ENCODE results near the gene TMEM191C. TPM values are rescaled to one million over a fixed set of nuclear protein-coding genes. Genes with fewer than 3 reads are reported as not detected.
"Not testable (repeated sequence)": the region's sequence is repeated elsewhere in the genome, so short reads cannot be mapped to it uniquely, and the experiment has no call there.

TMEM191C gene
- total RNA-seq, 1 donor from 2014 or later, result 1.8 TPM

DNA sequence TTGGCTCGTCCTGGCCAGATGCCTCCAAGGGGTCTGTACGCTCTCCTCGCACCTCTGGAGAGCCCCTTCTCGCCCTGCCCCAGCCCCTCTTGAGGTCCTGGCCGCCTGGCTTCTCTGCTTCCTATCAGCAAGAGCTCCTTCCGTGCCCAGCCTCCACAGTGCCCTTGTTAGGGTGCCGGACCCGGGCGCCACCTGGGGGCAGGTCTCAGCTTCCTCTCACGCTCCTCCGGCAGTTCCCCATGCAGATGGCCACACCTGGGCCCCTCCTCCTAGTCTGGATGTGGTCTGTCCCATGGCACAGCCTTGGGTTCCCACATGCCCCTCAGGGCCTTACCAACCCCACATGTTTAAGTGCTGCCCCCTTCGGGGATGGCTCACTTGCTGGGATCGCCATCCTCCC, 6.5 kb downstream of the TMEM191C start:
- not testable (repeated sequence) for DNase-seq

DNA sequence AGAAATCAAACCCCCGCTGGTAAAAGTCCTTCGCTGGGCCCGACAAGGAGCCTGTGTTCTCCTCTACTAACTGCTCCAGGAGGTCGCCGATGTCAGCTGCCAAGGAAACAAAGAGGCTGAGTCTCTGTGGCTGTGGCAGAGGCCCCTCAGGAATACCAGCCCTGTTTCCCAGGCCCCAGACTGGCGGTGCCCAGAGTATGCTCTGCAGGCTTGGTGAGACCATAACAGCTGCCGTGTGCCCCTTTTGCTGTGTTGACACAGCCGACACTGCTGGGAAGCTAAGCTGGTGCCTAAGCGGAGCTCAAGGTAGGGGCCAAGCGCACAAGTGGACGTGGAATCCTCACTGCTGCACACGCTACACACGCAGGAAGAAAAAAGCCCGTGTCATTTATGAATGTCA, 16.9 kb downstream of the TMEM191C start:
- not testable (repeated sequence) for DNase-seq

DNA sequence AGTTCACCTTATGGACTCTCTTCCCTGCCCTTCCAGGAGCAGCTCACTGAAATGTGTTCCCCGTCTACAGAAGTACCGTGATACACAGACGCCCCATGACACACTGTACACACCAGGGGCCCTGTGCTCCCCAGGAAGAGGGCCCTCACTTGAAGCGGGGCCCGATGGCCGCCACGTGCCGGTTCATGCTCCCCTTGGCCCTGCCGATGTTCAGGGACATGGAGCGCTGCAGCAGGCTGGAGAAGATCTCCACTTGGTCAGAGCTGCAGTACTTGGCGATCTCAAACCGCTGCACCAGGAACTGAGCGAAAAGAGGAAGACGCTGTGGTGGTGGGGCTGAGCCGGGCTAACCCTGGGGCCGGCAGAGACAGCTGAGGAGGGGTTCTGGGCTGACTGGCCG, 20.5 kb downstream of the TMEM191C start:
- DNase-seq, result not testable (repeated sequence)

DNA sequence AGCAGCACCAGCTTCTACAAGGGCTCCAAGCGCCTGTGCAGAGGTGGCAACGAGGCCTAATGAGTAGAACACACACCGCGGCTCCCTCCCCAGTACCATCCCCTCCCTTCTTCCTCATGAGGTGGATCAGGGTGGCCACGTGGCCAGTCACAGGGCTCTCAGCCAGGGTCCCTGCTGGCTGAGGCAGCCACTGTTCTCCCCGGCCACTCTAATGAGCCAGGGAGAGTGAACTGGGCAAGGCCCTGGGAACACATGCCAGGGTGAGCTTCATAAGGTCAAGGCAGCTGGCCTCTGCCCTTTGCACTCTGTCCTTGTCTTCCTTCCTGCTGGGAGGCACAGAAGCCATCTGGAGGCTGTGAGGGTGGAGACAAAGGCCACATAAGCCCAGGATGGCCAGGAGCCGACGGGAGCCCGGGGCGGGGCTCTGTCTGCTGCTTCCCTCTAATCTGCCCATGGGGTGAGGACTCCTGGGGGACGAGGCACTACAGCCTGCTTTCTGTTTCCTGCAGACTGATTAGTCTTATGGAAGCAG, 22.0 kb downstream of the TMEM191C start:
- not testable (repeated sequence) for DNase-seq

DNA sequence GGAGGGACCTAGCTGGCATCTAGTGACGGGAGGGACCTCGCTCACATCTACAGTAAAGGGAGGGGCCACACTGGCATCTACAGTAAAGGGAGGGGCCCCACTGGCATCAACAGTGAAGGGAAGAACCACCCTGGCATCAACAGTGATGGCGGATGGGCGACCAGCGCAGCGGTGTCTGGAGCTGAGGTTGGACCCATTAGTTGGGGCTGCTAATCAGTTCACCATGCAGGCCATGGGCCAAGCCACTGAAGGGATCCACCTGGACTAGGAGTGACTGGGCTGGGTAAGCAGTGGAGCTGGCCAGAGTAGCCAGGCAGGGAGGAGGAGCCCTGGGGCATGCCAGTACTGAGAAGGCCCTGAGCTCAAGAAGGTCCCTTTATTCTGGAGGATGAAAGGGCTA, 23.4 kb downstream of the TMEM191C start:
- DNase-seq, result not testable (repeated sequence)

DNA sequence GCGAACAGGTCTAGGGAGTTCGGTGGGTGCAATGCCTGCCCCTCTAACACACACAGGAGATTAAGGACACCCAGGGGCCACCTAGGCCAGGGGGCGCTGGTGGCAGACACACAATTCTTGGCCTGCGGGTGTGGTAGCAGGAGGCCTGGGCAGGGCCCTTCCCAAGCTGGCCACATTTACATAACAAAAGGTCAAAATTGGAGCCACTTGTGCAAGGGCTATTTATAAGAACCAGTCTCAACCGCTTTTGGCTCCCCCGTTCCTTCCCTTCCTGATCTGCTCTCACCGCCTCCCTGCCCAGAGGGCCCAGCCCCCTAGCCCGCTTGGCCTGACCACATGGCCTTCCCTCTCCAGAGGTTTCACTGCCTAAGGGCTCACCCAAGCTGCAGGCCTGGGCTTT, 25.1 kb downstream of the TMEM191C start:
- not testable (repeated sequence) for DNase-seq

DNA sequence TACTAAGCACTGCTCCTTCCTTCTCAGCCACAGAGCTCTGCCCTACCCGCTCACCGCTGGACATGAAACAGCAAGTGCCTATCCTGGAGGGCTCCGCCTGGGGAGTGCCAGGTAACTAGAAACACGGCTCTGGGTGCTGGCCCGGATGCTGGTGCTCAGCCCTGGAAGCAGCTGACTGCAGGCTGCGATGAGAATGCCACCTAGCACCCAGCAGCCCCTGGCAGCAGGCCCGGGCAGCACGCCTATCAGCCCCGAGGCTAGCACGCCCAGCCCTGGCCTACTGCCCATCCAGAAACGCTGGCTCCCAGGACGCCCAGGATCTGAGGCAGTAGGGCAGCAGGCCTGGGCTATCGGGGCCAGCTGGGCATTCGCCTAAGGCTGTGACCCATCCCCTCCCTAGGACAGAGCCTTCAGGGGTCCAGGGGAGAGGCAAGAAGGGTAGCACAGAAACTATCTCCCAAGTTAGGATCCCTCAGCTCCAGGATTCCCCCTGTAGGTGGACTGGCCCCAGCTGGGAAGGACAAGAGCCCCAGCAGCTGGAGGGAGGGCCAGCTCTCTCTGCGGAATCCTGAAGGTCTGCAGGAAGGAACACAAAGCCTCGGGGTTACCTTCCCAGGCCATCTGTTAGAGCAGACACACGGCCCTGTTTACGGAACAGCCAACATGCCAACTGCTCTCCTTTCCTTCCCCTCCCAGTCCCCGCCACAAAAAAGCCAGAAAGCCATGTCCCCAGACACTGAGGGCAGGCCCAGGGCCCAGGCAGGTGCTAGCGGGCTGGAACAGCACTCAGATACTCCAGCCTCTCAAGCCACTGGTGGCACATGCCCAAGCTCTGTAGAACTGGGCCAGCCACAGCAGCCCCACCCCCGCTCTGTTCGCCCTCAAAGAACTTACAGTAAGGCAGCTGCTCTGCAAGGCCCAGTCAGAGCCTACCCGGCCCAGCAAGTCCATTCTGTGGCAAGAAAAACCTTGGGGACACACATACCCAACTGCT, 26.9 kb downstream of the TMEM191C start:
- DNase-seq, result not testable (repeated sequence)

DNA sequence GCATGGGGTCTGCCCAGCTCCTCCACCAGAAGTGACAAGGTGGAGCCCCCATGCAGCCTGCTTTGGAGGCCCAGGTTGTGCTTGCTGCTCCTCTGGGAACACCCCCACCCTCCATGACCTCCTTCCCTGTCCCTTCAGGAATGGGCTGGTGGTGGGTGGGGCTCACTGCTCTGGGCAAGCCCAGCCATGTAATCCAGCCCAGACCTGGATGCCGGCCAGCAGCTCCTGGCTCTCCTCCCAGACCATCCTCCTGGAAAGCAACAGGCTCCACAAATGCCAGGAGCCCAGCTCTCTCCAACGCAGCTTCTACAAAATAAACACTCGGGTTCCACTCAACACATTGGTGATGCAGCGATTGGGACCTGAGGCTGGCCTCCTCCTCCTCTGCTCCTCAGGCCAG, 30.8 kb downstream of the TMEM191C start:
- DNase-seq, result not testable (repeated sequence)

DNA sequence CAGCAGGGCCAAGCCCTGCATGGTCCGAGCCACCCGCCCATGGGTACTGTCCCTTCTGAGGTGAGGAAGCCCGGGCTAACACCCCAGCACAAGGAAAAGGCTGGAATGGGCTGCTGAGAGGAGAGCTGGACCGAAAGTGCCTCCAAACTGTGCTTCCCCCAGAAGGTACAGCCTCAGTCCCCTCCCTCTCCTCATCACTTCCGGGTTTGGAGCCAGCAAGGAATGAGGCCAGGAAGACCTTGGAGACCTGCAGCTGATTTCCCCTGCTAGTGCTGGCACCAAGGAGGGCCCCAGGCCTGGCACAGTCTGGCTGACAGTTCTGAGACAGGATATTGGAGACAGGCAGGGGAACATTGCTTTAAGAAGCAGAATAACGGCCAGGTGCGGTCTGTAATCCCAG, 31.3 kb downstream of the TMEM191C start:
- not testable (repeated sequence) for DNase-seq

DNA sequence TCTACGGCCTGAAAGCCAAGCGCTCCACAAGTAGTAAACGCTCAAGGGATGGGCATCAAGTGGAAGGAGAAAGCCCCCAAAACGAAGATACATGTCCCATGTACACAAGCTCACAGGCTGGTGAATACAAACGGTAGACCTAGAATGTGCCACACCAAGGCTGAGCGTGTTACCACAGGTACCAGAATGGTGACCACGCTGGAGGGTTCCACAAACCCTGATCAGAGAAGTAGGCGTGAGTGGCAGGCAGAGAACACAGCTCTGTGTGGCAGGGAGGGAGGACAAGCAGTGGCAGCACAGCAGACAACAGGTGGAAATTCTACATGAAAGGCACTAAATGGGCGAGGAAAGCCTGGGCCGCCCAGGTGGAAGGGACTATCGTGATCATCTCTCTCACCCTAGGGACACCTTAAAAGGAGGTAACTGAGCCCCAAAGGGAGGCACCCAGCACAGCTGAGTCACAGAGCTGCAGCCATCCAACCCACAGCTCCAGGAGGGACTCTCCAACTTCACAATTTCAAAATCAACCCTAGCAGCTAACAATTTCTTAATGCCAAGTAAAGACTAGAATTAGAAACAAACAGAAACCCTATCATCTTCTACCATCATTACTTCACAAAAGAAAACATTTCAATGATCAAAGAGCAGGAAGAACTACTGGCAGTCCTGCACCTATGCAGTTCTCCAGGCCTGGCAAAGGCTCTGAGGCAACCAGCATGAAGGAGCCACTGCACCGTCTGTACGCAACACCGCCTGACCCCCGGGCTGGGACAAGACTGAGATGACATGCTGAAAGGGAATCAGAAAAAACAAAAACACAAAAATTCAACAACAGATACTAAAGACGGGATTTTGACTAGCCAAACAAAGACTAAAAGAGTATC, 32.7 kb downstream of the TMEM191C start:
- not testable (repeated sequence) for DNase-seq

DNA sequence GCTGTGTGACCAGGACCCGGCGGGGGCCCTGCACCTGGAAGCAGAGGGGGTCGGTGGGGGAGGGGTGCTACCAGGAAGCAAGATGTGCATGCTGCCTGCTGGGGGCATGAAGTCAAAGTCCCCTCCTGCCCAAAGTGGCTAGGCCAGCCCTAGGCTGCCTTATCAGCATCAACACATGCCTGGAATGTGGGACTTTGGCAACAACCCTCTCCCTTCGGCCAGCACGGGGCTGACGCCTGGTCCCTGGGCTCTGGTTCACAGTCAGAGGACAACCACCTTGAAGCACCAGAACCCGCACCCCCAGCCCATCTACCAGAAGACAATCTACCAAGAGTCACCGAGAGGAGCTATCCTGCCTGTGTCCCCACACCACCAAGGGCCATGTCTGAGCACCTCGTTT, 43.2 kb downstream of the TMEM191C start:
- not testable (repeated sequence) for DNase-seq

DNA sequence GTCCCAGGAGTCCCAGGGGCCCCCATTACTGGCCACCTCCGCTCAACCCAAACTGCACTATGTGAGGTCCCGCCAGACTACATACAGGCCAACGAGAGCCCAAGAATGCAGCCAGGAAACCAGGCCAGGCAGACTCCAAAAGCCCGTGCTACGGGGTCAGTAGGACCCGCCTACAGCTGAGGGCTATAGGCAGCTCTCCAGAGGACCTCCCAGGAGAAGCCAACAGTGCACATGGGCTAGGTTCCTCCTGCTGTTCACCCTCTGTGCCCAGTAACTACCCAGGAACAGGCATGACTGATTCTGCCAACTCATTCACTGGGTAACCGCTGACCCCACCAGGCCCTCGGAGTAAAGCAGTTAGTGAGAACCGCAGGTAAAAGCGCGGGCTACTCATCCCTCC, 44.8 kb downstream of the TMEM191C start:
- not testable (repeated sequence) for DNase-seq

DNA sequence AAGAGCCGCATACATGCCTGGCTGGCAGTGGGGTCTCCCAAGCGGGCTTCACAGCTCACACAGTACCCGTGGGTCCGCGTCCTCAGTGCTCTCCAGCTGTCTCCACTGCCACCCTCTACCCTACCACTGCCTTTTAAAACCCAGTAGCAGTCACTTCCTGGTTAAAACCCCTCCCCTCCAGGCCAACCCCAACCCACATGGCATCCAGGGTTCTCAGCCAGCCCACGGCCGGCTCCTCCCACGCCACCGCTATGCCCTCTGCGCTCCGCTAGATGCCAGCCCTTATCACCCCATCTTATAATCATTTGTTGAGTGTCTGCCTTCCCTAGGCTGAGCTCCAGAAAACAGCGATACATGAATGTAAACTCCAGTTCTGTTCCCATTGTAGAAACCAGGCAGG, 46.9 kb downstream of the TMEM191C start:
- DNase-seq, result not testable (repeated sequence)

DNA sequence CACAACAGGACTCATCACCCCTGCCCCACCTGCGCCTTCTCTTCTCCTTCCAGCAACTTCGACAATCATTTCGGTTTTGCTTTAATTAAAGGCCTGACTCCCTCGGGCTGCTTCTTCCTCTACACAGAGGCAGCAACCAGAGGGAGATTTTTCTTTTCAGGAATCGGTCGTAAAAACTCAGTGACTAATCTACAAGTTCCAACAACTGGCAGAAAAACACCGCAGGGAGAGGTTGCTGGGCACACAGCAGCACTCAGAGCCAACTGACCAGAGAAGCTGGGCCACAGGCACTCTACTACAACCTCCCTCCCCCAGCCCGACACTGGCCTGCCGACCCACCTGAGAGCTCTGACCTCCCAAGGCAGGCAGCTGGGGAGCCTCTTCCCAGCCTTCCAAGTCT, 48.0 kb downstream of the TMEM191C start:
- not testable (repeated sequence) for DNase-seq

DNA sequence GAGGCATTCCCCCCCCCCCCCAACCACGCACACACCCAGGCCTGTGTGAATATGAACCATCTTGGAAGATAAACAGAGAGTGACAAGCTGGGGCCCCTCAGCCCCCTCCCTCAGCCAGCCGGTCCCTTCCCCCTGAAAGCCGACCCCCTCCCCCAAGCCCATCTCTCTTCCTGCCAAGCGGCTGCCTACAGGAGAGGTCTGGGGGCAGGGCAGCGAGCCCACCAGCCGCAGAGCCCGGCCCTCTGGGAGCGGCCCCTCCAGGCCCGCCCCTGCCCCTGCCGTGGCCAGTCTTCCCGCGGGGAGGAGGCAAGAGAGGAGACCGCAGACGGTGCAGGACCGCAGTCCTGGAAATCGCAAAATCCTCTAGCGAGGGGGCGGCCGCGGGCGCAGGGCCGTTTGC, 49.3 kb downstream of the TMEM191C start:
- not testable (repeated sequence) for DNase-seq

DNA sequence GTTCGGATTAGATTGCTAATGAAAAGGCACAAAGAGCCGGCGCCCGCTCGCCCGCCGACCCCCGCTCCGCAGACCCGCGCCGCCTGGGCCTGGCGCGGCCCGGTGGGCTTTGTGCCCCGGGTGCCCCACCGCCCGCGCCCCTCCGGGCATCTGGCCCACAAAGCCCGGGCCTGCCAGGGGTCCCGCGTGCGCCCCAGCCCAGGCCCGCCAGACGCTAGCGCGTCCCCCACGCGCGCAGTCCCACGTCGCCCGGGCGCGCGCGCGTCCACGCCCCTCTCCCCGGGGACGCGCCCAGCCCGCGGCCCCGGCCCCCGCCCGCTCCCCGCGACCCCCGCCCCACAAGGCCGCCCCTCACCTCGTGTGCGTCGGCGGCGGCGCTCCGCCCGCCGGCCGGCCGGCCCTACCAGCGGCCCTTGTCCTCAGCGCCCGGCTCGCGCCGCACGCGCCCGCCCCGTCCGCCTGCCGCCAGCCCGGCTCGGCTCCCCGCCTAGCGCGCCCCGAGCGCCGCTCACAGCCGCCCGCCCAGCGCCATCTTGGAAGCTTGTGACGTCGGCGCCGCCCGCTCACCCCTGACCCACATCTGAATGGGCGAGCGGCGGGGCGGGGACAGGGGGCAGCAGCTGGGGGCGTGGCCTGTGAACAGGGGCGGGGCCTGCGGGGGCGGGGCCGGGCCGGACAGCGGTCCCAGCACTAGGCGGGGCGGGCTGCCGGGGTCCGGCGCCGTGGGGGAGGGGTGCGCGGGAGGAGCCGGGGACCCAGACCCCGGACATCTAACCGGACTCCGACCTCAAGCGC, 50.0 kb downstream of the TMEM191C start:
- DNase-seq, result not testable (repeated sequence)

Other genes starting within 250 kb of the TMEM191C start
- gene RIMBP3B, start 83.6 kb upstream of the TMEM191C start, total RNA-seq, result 0.10 TPM
- 4.8 TPM for gene HIC2, start 50.0 kb upstream of the TMEM191C start, total RNA-seq
- gene RIMBP3C, start 84.1 kb downstream of the TMEM191C start, total RNA-seq, result not detected
- 25.3 TPM for gene UBE2L3, start 100.3 kb downstream of the TMEM191C start, total RNA-seq
- 4.7 TPM for gene YDJC, start 162.6 kb downstream of the TMEM191C start, total RNA-seq
- gene CCDC116, start 165.4 kb downstream of the TMEM191C start, total RNA-seq, result 0.20 TPM
- 7.2 TPM for gene SDF2L1, start 174.9 kb downstream of the TMEM191C start, total RNA-seq
- gene PPIL2, start 198.6 kb downstream of the TMEM191C start, total RNA-seq, result 22.3 TPM

Data from skin of body (tissue), 2 donors.